SK-N-SH treated with all-trans-retinoic acid at 6 μM for 48 hours (cell line): ENCODE measurements around the gene TBCD.

Experiments used
- ATAC-seq: fragments of 200-7000 bp; cut with Tn5 transposase; 3 replicates; pipeline ENCODE4 v1.9.1; 2020; ENCODE audit warnings: mild to moderate bottlenecking, moderate library complexity
- ARNTL ChIP-seq: fragments of 450-650 bp; formaldehyde crosslinking; IDR thresholded peaks from 2 replicates; pipeline ENCODE4 v1.5.0; 2020; ENCODE audit warnings: low read depth, mild to moderate bottlenecking, moderate library complexity, borderline replicate concordance
- BACH2 ChIP-seq: fragments of 250-450 bp; sonication (Bioruptor Pico); IDR thresholded peaks from 2 replicates; pipeline ENCODE4 v1.9.0; 2021; ENCODE audit warnings: mild to moderate bottlenecking, borderline replicate concordance
- CREB5 ChIP-seq: fragments of 250-450 bp; sonication (Bioruptor Pico); IDR thresholded peaks from 2 replicates; pipeline ENCODE4 v1.5.1; 2020; ENCODE audit warnings: low read depth, mild to moderate bottlenecking, moderate library complexity
- CSDC2 ChIP-seq: fragments of 250-450 bp; sonication (Bioruptor Pico); IDR thresholded peaks from 2 replicates; pipeline ENCODE4 v1.5.0; 2020; ENCODE audit warnings: mild to moderate bottlenecking, moderate library complexity
- CSRNP3 ChIP-seq: fragments of 250-450 bp; sonication (Bioruptor Pico); IDR thresholded peaks from 2 replicates; pipeline ENCODE4 v1.5.1; 2021; ENCODE audit warnings: mild to moderate bottlenecking, moderate library complexity
- ISL1 ChIP-seq: fragments of 250-450 bp; sonication (Bioruptor Pico); IDR thresholded peaks from 2 replicates; pipeline ENCODE4 v2.1.2; 2022; ENCODE audit warnings: mild to moderate bottlenecking, moderate library complexity
- OSR1 ChIP-seq: fragments of 250-450 bp; sonication (Bioruptor Pico); IDR thresholded peaks from 2 replicates; pipeline ENCODE4 v1.8.0; 2022; ENCODE audit warnings: moderate library complexity, mild to moderate bottlenecking, inconsistent platforms
- PATZ1 ChIP-seq: fragments of 250-450 bp; sonication (Bioruptor Pico); IDR thresholded peaks from 2 replicates; pipeline ENCODE4 v1.8.0; 2020; ENCODE audit warnings: mild to moderate bottlenecking, moderate library complexity, borderline replicate concordance
- POU6F1 ChIP-seq: fragments of 250-450 bp; sonication (Bioruptor Pico); IDR thresholded peaks from 2 replicates; pipeline ENCODE4 v1.8.0; 2021; ENCODE audit warnings: low read depth, mild to moderate bottlenecking, moderate library complexity, borderline replicate concordance
- PPARA ChIP-seq: fragments of 250-450 bp; sonication (Bioruptor Pico); IDR thresholded peaks from 2 replicates; pipeline ENCODE4 v1.5.0; 2020; ENCODE audit warnings: mild to moderate bottlenecking, borderline replicate concordance
- RARB ChIP-seq: fragments of 250-450 bp; sonication (Bioruptor Pico); IDR thresholded peaks from 2 replicates; pipeline ENCODE4 v1.8.0; 2021; ENCODE audit warnings: mild to moderate bottlenecking, moderate library complexity
- SNAI2 ChIP-seq: fragments of 250-450 bp; sonication (Bioruptor Pico); IDR thresholded peaks from 2 replicates; pipeline ENCODE4 v1.5.0; 2020; ENCODE audit warnings: mild to moderate bottlenecking, moderate library complexity
- TCF4 ChIP-seq: fragments of 250-450 bp; sonication (Bioruptor Pico); IDR thresholded peaks from 2 replicates; pipeline ENCODE4 v1.8.0; 2021; ENCODE audit warnings: mild to moderate bottlenecking, moderate library complexity, borderline replicate concordance
- TOX ChIP-seq: fragments of 250-450 bp; sonication (Bioruptor Pico); IDR thresholded peaks from 2 replicates; pipeline ENCODE4 v1.8.0; 2021; ENCODE audit warnings: mild to moderate bottlenecking, moderate library complexity, borderline replicate concordance
- ZC3H10 ChIP-seq: fragments of 250-450 bp; sonication (Bioruptor Pico); IDR thresholded peaks from 2 replicates; pipeline ENCODE4 v1.5.1; 2021; ENCODE audit warnings: mild to moderate bottlenecking, moderate library complexity
- ZFP3 ChIP-seq: fragments of 250-450 bp; sonication (Bioruptor Pico); IDR thresholded peaks from 2 replicates; pipeline ENCODE4 v1.5.0; 2020; ENCODE audit warnings: mild to moderate bottlenecking, moderate library complexity
- ZFP30 ChIP-seq: fragments of 450-650 bp; formaldehyde crosslinking; IDR thresholded peaks from 2 replicates; pipeline ENCODE4 v1.5.0; 2022; ENCODE audit warnings: mild to moderate bottlenecking, moderate library complexity
- ZNF565 ChIP-seq: fragments of 450-650 bp; formaldehyde crosslinking; conservative IDR thresholded peaks from 2 replicates; pipeline ENCODE4 v1.5.0; 2020; ENCODE audit warnings: low read depth, mild to moderate bottlenecking, moderate library complexity
- ZNF70 ChIP-seq: fragments of 450-650 bp; formaldehyde crosslinking; IDR thresholded peaks from 2 replicates; pipeline ENCODE4 v1.5.0; 2020; ENCODE audit warnings: mild to moderate bottlenecking, moderate library complexity
- ZNF8 ChIP-seq: fragments of 450-650 bp; formaldehyde crosslinking; IDR thresholded peaks from 2 replicates; pipeline ENCODE4 v1.5.0; 2020; ENCODE audit warnings: mild to moderate bottlenecking, moderate library complexity

TBCD gene

GRCh38 chr17:82831818-82832200 lies 79.9 kb downstream of the TBCD start (continued):
- TF ChIP-seq PATZ1 (CRISPR knock-in tag): no peak
- no peak for TF ChIP-seq ZNF8 (CRISPR knock-in tag)

GRCh38 chr17:82832411-82832810 lies 80.5 kb downstream of the TBCD start:
- no peak for TF ChIP-seq ARNTL (CRISPR knock-in tag)
- TF ChIP-seq POU6F1 (CRISPR knock-in tag): no peak
- no peak for TF ChIP-seq CSDC2 (CRISPR knock-in tag)
- TF ChIP-seq ZC3H10 (CRISPR knock-in tag): no peak
- no peak for TF ChIP-seq RARB
- TF ChIP-seq PATZ1 (CRISPR knock-in tag): no peak
- no peak for TF ChIP-seq SNAI2 (CRISPR knock-in tag)
- no peak for TF ChIP-seq BACH2 (CRISPR knock-in tag)
- no peak for TF ChIP-seq OSR1 (CRISPR knock-in tag)
- no peak for TF ChIP-seq PPARA (CRISPR knock-in tag)
- TF ChIP-seq ZNF8 (CRISPR knock-in tag): no peak
- ATAC-seq: no peak

- no peak for ATAC-seq
- TF ChIP-seq RARB (no peak), CREB5 (CRISPR knock-in tag) (no peak), PPARA (CRISPR knock-in tag) (no peak), ZFP30 (no peak), ZNF8 (CRISPR knock-in tag) (no peak), TOX (CRISPR knock-in tag) (no peak), PATZ1 (CRISPR knock-in tag) (no peak), ZNF70 (no peak), CSRNP3 (no peak), ZFP3 (CRISPR knock-in tag) (no peak), ZC3H10 (CRISPR knock-in tag) (no peak), ISL1 (CRISPR knock-in tag) (no peak), SNAI2 (CRISPR knock-in tag) (no peak), TCF4 (CRISPR knock-in tag) (no peak), OSR1 (CRISPR knock-in tag) (no peak), ARNTL (CRISPR knock-in tag) (no peak), ZNF565 (CRISPR knock-in tag) (no peak)
Measured at GRCh38 chr17:82832881-82833475, 81.1 kb downstream of the TBCD start.
